AG09309 (cell line): Measurements from ENCODE around the gene SRRM4.
"Not testable (repeated sequence)": the region's sequence is repeated elsewhere in the genome, so short reads cannot be mapped to it uniquely, and the experiment has no call there.

ENCODE experiments used
- DNase-seq: peaks from one replicate; pipeline ENCODE4 v3.0.0-alpha.2; 2010; ENCODE audit warnings: low read depth
- H3K4me3 ChIP-seq: 2 replicates; pipeline ENCODE4 v1.5.1; 2011; ENCODE audit warnings: mild to moderate bottlenecking, low read depth, low read length, moderate library complexity; ENCODE audit not compliant: control insufficient read depth
- TF ChIP-seq, protein P1 (sequence below): IDR thresholded peaks from 2 replicates; pipeline ENCODE4 v1.5.1; 2011; ENCODE audit warnings: mild to moderate bottlenecking, low read depth, low read length, inconsistent platforms; ENCODE audit not compliant: insufficient read depth, control insufficient read depth; ENCODE audit errors: missing control alignments

Gene SRRM4

DNA sequence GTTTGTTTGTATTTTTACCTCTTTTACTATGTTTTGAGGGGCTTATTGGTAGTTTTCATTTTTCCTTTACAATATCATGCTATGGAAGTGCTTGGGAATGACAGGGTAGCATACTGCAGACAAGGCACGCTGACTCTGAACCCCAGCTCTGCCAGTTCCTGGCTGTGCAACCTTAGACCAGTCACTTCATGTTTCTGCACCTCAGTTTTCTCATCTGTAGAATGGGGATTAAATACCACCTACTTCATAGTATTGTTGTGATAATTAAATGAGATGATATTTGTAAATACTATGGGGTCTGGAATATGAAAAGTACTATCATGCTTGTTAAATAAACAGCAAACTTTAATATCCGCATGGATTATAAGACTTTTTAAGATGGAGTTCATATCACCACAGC, 35.4 kb downstream of the SRRM4 start:
- no peak for DNase-seq
- H3K4me3 ChIP-seq: no peak overlapping the region
- TF ChIP-seq, protein P1, sequence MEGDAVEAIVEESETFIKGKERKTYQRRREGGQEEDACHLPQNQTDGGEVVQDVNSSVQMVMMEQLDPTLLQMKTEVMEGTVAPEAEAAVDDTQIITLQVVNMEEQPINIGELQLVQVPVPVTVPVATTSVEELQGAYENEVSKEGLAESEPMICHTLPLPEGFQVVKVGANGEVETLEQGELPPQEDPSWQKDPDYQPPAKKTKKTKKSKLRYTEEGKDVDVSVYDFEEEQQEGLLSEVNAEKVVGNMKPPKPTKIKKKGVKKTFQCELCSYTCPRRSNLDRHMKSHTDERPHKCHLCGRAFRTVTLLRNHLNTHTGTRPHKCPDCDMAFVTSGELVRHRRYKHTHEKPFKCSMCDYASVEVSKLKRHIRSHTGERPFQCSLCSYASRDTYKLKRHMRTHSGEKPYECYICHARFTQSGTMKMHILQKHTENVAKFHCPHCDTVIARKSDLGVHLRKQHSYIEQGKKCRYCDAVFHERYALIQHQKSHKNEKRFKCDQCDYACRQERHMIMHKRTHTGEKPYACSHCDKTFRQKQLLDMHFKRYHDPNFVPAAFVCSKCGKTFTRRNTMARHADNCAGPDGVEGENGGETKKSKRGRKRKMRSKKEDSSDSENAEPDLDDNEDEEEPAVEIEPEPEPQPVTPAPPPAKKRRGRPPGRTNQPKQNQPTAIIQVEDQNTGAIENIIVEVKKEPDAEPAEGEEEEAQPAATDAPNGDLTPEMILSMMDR: no peak

DNA sequence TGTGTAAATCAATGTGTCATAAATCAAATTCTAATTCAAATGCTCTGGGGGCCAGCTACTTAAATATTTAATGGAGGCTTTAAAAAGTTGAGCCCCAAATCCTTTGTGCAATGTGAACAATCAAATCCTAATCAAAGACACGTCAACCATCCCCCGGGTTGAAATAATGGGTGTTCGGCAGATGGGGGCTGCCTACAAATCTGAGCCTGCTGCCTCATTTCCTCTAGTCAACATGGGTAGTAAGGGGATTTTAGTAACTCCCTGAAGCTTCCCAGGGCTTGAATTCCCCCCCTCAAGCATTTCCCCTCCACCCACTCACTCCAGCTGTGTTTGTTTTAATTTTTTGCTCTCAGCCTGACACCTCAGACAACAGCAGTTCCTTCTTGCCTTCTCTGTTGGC, 37.8 kb downstream of the SRRM4 start:
- DNase-seq: no peak
- TF ChIP-seq, protein P1: no peak

DNA sequence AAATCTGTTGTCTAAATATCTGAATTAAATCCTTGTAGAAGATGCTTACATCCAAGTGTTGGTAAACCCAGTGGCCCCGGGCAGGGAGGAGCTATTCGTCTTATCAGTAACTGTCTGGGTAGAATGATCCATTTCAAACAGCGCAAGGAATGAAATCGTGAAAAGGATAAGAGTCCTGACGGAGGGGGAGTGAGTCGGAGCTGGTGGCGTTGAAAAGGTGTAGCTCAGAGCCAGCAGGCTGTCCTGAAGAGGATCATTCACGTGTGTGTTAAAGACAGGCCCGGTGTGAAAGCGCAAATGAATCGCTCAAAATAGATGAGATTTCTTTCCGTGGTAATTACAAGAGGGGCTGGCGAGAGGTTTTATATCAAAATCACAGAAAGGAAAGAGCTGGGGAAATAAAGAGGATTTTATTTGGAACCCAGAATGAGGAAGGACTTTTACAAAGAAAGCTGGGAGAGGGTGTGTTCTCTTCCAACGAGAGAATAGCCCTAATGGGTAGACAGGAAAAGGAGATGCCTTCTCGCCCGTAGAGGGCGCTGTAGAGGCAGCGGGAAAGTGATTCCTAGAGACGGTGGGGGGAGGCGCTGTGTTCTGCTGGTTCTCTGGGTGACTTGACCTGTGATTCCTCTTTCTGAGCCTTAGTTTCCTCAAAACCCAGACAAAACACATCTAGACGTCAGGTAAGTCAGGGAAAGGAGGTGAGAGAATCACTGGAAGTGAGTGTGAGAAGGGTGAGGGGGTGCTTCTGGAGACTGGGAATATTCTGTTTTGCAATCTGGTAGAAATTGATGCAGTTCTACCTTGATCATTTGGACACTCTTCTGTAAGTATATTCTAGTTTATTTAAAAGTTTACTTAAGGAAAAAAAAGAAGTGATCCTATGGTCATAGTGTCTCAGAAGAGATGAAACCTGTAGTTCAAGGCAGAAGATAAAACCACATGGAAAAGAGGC, 39.3 kb downstream of the SRRM4 start:
- TF ChIP-seq, protein P1: no peak
- DNase-seq: no peak
- no peak overlapping the region for H3K4me3 ChIP-seq

More for the DNA sequence above, 37.8 kb downstream of the SRRM4 start:
- no peak overlapping the region for H3K4me3 ChIP-seq

GRCh38 chr12:119024356-119024755, 43.0 kb downstream of the SRRM4 start:
- TF ChIP-seq, protein P1: no peak
- H3K4me3 ChIP-seq: no peak overlapping the region
- no peak for DNase-seq

DNA sequence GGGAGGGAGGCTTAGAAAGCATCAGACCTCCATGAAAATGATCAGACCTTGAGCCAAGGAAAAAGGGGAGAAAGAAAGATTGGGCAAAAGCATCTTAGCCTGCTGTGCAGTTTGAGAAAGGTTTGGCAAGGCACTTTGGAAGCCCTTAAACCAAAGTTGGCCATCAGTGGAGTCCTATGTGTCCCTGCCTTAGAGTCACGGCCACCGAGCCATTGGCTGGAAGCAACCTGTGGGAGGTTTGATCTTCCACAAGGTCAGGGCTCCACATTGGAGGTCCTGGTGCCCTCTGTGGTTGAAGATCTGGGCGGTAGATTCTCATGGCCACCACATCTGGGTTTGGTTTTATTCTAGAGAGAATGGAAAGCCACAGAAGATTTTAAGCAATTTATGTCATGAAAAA, 44.4 kb downstream of the SRRM4 start:
- no peak for DNase-seq
- TF ChIP-seq, protein P1: no peak
- H3K4me3 ChIP-seq: no peak overlapping the region

DNA sequence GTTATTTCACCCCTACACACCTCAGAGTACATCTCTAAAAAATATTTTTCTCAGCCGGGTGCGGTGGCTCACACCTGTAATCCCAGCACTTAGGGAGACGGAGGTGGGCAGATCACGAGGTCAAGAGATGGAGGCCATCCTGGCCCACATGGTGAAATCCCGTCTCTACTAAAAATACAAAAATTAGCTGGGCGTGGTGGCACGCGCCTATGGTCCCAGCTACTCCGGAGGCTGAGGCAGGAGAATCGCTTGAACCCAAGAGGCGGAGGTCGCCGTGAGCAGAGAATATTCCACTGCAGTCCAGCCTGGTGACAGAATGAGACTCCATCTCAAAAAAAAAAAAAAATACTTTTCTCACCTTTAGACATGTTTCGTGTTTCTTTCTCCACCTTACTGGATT, 52.0 kb downstream of the SRRM4 start:
- not testable (repeated sequence) for H3K4me3 ChIP-seq, DNase-seq
